Measurements from ENCODE around the gene ERC1.
A peak's percentile ranks its signal among the peaks of the same experiment; 100 is the strongest.

The ERC1 gene

DNA sequence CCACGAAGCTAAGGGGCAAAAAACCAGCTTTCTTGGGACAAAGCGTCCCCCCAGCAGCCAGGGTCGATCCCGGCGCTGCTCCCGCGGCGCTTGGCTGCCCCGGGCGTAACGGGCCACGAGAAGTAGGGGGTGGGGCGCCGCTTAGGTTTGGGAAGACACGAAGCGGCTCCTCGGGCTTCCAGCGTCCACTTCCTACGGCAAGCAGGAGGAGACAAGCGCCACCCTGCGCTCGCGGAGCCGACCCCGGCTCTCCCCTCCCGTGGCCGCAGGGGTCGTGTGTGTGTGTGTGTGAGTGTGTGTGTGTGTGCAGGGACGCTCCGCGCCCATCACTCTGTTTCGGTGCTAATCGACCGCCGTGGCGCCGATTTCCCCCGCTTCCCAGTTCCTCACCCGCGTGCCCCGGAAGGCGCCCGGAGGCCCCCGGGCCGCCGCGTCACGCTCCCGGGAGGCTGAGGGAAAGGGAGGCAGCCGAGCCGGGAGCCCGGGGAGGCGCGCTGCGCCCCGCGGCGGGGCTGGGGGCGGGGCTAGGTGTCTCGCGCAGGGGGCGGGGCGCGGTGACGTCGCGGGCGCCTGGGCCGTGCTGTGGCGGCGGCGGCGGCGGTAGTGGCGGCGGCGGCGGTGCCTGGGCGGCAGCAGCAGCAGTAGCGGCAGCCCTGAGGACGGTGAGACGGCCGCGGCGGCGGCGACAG lies at the start of gene ERC1:
Gene ERC1, plus strand, starts transcription at position 563 of the 689 bp plus-strand sequence. CDS start 36,681 bp downstream, outside the sequence.
- peak; percentile 82 for DNase-seq (ENCODE audit: low spot score)

DNA sequence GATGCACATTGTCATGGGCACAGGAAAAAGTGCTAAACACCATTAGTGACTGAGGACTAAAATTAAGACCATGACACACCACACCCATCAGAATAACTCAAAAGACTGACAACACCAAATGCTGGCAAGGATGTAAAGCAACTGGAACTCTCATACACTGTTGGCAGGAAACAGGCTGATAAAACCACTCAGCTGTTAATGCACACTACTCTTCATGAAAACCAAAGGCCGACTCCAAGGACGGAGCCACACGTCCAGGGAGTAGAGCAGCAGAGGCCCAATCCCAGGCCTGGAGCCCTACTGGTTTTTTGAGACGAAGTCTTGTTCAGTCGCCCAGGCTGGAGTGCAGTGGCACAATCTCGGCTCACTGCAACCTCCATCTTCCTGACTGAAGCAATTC lies 48.0 kb upstream of the ERC1 start:
- DNase-seq (ENCODE audit: low spot score): no peak

DNA sequence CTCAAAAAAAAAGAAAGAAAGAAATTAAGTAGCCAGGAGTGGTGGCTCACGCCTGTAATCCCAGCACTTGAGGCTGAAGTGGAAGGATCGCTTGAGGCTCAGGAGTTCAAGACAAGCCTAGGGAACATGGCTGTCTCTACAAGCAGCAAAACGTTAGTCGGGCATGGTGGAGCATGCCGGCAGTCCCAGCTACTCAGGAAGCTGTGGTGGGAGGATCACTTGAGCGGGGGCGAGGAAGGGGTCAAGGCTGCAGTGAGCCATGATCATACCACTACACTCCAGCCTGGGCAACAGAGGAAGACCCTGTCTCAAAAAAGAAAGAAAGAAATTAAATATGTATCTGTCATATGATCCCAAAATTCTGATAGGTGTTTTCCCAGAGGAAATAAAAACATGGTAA lies 46.8 kb upstream of the ERC1 start:
- DNase-seq (ENCODE audit: low spot score): no peak

DNA sequence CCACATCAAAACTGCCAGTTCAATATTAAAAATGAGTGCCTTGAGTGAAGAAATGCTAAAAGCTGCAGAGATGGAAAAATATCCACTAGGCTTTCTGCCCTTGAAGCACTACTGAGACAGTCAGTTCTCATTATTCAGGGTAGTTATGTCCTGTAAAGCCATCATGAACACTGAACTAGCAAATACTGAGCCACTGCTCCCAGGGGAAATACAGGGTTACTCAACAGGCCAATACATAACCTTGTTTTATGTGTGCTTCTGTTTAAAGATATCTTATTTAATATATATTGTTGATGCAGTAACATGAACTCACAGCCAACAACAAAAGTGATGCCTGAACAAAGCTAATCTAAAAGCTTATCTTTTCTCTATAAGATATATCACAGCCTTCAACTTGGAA lies 44.8 kb upstream of the ERC1 start:
- no peak for DNase-seq (ENCODE audit: low spot score)

DNA sequence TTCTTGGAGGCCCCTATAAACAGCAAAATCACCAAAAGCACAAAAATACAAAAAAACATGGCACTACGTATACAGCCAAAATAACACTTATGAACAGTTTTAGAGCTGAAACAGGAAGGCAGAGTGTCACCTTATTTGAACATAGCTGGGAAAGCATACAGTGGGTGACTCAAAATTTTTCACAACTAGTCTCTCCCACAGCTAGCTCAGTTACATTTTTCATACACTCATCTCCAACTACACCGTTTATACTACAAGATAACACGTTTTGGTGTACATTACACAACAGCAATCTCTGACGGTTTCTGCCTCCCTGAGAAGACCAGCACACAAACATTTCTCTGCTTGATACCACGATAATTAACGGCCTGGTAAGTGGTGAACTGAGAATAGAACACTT lies 44.4 kb upstream of the ERC1 start:
- DNase-seq (ENCODE audit: low spot score): no peak

DNA sequence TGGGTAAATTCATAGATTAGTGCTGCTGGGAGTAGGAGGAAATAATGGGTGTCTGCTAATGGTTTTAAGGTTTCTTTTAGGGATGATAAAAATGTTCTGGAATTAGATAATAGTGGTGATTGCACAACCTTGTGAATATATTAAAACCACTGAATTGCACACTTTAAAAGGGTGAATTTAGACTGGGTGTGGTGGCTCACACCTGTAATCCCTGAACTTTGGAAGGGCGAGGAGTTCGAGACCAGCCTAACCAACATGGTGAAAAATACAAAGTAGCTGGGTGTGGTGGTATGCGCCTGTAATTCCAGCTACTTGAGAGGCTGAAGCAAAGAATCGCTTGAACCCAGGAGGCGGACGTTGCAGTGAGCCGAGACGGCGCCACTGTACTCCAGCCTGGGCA lies 42.8 kb upstream of the ERC1 start:
- DNase-seq (ENCODE audit: low spot score): no peak

DNA sequence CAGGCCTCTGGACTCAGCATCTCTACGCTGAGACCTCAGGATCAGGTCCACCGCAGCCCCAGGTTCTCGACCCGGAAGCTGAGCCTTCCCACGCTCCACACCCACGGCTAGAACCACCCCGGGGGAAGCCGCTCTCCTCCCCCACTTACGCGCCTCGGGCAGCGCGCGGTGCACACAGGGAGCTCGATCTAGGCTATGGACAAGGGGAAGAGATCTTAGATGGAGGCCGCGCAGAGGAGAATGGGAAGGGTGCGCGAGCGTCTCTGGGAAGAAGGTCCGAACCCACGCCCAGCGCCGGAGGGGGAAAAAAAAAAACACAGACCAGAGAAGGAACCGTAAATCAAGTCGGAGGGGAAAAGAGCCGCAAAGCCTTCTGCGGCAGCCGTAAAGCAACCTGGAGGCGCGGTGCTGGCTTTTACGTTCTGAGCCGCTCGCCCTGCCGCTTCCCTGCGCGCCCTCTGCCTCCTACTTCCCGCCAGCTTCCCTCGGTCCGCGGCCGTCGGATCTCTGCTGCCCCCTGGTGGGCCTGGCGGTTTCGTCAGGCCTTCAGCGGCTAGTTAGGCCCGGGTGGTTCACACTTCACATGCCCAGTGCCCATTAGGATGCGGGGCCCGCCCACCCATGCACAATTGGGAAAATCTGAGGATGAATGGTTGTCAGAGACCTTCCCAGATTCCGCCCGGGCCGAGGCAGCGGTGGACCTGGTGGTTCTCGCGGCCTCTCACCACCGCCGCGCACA lies 41.4 kb upstream of the ERC1 start, which contains the start of gene RAD52:
Gene RAD52, minus strand, starts transcription at position 242 of the 739 bp plus-strand sequence. CDS start 16,636 bp downstream, outside the sequence.
- DNase-seq (ENCODE audit: low spot score): peak; percentile 81

DNA sequence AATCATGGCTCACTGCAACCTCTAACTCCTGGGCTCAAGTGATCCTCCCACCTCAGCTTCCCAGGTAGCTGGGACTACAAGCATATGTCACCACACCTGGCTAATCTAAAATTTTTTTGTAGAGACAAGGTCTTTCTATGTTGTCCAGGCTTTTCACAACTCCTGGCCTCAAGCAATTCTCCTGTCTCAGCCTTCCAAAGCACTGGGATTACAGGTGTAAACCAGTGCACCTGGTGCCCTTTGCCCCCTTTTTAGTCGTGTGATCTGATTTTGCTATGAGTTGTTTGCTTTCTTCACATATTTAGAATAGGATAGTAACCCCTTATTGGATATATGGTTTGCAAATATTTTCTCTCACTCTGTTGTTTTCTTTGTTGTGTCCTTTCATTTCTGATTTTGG lies 39.8 kb upstream of the ERC1 start:
- no peak for DNase-seq (ENCODE audit: low spot score)

DNA sequence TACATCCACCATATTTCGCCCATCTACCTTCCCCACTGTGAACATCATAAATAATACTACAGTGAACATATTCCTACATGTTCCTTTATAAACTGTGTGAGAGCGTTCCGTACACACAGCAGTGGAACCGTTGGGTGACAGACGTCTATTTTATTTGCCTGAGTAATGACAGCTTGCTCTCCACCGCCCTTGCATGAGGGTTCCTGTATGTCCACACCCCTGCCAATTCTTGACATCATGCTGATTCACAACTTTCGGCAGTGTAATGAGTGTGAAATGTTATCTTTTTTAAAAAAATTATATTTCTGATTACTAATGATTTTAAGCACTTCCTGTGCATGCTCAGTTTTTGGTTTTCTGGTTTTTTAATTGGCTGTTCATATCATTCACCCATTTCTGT lies 37.2 kb upstream of the ERC1 start:
- no peak for DNase-seq (ENCODE audit: low spot score)

DNA sequence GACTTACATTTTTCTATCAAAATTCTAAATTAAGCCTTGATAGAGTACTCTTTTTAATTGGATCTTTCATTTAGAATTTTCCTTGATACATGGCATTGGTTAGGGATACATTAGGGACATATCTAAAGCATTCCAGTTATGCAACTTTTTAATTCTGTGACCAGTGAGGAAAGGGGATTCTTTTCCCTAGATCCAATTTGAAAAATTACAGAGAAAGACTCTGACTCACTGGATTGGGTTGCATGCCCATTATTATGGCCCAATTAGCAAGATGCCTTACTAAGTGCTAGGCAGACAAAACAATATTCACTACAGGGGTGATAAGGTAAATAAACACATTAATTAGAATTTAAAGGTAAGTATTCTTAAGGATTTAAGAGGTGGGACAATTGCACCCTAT lies 36.3 kb upstream of the ERC1 start:
- no peak for DNase-seq (ENCODE audit: low spot score)

DNA sequence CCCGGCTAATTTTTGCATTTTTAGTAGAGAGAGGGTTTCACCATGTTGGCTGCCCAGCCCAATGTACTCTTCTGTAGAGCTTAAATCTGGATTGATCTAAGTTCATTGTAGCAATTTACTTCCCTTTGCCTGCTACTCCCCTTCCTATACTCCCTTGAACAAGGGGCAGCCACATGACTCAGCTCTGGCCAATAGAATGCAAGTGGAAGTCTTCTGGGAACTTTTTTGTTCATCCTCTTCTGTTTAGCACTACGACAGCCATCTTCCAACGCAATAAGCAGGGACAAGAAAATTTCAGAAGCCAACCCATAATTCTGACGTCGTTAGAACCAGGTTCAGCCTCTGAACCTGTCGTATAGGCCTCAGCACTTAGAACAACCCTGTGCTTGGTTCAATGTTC lies 35.1 kb upstream of the ERC1 start:
- no peak for DNase-seq (ENCODE audit: low spot score)

DNA sequence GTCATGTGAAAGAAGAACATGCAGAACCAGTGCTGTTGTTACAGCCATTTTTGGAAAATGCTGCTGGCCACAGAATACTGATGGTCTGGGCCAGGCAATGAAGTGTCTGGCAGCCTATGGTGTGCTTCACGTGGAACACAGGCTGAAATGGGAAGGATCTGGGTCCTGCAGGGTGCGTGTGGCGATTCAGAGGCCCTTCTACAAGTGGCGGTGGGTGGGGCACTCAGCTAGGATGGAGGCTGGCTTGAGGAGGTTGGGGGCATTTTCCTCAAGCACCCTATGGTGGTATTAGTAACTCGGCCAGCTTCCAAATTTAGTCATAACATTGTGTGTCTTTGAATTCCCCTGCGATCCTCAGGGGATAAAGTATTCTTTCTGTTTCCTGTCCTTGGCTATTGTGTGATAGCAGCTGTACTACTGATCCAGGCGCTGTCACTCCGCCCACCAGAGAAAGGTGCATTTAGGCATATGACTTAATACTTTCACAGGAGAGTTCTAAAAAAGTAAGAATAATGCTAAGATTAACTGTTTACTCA lies 32.4 kb upstream of the ERC1 start:
- no peak for DNase-seq (ENCODE audit: low spot score)

DNA sequence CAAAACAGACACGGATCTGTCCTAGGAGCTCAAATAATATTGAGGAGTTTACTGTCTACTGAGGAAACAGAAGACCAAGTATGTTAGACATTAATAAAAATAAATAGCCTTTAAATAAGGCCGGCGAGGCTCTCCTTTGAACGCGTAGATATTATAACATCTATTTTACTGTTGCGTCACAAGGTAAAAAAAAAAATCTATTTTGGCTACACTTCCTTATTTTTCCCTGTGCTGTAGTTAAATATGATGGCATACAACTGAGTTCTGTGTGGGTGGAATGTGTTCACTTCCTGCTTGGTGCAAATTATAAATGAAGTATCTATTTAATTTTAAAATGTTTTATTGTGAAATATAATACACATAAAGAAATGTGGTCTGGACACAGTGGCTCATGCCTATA lies 24.3 kb upstream of the ERC1 start:
- DNase-seq (ENCODE audit: low spot score): no peak

DNA sequence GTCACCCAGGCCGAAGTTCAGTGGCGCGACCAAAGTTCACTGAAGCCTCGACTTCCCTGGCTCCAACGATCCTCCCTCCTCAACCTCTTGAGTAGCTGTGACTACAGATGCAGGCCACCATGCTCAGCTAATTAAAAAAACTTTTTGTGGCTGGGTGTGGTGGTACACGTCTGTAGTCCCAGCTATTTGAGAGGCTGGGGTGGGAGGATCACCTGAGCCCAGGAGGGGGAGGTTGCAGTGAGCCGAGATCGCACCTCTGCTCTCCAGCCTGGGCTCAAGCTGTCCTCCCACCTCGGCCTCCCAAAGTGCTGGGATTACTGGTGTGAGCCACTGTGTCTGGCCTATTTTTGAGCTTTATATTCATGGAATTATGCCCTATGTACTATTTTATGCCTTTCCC lies 23.4 kb upstream of the ERC1 start:
- DNase-seq (ENCODE audit: low spot score): no peak

DNA sequence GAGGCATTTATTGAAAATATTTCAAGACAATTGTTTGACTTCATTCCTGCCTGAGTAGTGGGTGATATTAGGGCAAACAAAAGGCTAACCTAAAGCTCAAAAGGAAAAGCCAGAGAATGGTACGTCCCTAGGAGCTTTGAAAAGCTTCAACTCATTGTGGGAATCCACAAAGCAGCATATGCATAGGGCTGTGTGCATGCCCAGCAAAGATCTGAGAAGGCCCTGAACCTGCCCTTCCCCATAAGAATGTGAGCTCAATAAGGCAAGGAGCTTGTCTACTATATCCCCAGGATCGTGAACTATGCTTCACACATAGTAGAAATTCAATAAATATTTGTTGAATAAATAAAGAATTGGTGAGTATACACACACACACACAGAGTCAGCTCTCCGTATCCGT lies 22.5 kb upstream of the ERC1 start:
- DNase-seq (ENCODE audit: low spot score): no peak

DNA sequence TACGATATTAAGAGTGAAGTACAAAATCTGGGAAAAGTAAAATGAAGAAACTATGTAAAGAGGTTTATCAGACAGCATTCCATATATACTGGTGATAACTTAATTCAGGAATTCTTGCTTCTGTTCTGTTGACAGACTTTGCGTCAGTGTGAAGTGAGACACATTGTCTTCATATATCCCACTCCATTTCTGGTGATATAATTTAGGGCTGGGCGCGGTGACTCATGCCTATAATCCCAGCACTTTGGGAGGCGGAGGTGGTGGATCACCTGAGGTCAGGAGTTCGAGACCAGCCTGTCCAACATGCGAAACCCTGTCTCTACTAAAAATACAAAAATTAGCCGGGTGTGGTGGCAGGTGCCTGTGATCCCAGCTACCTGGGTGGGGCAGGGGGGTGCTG lies 21.2 kb upstream of the ERC1 start:
- DNase-seq (ENCODE audit: low spot score): no peak

DNA sequence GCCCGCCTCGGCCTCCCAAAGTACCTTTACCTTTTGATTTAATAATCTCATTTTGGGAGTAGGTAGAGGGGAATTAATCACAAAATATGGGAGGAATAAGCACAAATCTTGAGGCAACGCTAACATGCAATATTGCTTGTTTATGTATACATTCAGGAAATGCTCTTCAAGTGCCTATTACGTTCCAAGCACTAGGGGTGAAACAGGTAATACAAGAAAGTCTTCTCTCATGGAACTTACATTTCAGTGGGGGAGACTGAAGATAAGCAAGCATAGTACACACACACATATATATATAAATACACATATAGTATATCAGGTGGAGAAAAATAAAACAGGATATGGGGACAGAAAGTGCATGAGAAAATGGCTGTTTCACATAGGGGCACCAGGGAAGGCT lies 19.0 kb upstream of the ERC1 start:
- DNase-seq (ENCODE audit: low spot score): no peak

DNA sequence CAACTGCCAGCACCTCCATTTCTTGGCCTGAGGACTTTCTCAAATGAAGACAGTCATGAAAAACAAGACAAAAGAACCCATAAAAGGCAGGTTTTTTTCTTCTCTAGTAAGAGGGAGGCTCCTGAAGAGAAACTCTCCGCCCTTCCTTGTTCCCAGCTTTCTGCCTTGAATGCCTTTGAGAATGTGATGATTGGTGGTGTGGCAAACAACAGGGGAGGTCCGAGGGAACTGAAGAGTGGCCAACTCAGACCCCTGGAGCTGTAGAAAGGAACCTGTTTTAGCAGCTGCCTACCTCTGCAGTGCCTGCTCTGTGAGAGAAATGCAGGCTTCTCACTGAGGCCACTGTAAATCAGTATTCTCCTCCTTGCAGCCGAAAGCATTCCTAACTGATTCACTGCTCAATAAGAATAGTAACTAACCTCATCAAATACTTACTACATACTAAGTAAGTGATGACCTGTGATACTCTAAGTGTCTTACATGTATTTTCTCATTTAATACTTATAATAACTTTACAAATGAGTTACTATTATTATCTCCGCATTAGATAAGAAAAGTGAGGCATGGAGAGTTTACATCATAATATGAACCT lies 16.7 kb upstream of the ERC1 start:
- no peak for DNase-seq (ENCODE audit: low spot score)

DNA sequence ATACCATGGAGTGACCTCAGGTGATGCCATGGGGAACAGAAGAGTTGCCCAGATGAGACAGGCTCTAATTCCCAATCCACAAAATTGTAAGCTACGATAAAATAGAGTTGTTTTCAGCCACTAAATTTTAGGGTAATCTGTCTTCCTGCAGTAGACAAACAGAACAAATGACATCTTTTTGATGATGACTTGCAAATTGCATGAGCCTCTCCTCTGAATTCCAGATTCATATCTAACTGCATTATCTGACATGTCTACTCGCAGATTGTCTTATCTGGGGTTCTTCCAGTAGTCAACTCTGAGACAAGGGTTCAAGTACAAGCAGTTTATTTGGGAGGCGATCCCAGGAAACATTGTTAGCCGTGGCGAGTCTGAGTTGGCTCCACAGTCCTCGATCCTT lies 14.4 kb upstream of the ERC1 start:
- DNase-seq (ENCODE audit: low spot score): no peak

DNA sequence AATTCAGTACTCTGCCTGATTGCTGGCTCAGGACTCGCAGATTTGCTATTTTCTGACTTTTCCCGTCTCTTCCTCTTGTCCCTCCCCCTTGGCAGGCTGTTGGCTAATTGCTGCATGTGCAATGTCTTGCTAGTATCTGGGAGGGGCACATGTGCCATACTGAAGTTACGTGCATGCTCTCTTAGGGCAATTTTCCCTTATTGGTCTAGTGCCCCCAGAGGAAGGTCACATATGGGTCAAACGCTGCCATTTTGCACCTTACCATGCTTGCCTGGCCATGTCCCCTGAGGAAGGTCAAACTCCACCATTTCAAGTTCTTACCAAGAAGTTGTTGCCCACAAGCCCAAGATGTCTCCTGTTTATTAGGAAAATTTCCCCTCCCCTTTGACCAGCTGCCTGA lies 13.9 kb upstream of the ERC1 start:
- no peak for DNase-seq (ENCODE audit: low spot score)

DNA sequence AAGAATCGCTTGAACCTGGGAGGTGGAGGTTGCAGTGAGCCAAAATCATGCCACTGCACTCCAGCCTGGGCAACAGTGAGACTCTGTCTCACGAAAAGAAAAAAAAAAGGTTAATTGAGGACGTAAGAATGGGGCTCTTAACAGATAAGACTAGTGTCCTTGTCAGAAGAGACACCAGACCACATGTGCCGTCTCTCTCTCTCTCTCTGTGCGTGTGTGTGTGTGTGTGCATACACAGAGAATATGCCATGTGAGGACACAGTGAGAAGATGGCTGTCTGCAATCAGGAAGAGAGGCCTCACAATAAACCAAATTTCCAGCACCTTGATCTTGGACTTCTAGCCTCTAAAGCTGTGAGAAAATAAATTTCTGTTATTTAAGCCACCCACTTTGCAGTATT lies 11.7 kb upstream of the ERC1 start:
- DNase-seq (ENCODE audit: low spot score): no peak

DNA sequence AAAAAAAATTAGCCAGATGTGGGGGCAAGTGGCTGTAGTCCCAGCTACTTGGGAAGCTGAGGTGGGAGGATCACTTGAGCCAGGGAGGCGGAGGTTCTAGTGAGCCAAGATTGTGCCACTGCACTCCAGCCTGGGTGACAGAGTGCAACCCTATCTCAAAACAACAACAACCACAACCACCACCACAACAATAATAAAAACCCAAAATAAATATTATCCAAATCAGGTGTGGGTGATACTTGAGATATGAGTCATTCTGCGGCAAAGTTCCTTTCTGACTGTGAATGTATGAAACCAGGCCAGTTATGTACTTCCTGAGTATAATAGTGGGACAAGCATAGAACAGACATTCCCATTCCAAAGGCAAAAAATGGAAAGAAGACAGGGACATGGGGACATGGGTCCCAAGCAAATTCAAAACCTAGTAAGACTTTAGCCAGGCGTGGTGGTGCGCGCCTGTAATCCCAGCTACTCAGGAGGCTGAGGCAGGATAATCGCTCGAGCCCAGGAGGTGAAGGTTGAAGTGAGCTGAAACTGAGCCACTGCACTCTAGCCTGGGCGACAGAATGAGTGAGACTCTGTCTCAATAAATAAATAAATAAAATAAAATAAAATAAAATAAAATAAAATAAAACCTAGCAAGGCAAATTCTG lies 9.7 kb upstream of the ERC1 start:
- DNase-seq (ENCODE audit: low spot score): no peak

DNA sequence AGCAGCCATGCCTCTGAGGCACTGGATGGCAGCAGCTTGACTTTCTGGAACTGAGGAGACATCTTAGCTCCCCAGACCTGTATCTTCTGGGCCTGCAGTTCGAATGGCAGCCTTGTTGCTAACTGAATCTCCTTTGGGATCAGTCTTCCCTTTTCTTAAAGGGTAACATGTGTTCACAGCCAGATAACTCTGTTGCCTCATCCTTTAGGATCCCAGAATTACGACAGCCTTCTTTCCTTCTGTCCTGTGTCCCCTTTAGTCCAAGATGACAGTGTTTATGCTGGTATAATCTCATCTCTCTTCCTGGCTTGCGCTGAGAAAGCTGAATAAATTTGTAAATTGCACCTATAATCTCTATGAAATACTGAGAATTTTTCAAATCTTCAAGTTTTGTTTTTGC lies 9.1 kb upstream of the ERC1 start:
- no peak for DNase-seq (ENCODE audit: low spot score)
